K562 (cell line): ENCODE measurements around the gene PELI1. TPM values are rescaled to one million over a fixed set of nuclear protein-coding genes. Genes with fewer than 3 reads are reported as not detected.

ENCODE experiments used
- ATAC-seq: fragments of 200-7000 bp; cut with Tn5 transposase; 3 replicates; pipeline ENCODE4 v1.9.1; 2020; ENCODE audit warnings: moderate library complexity
- BruUV-seq: library from RNA; stranded (reverse); fragments of 400-500 nt; replicated peaks from 2 replicates; lab custom pipeline; 2021; lab: Mats Ljungman, UMichigan
- CTCF ChIA-PET: fragments of 300-600 bp; formaldehyde crosslinking; extraction: SDS; loops from one replicate; lab custom pipeline; 2021; ENCODE audit warnings: low intra/inter-chr PET ratio; lab: Yijun Ruan, JAX
- POLR2A ChIA-PET: fragments of 300-600, 350-650 bp; sonication (Branson Sonifier 250); formaldehyde crosslinking; extraction: SDS; loops from one replicate; lab custom pipeline; 2021; ENCODE audit warnings: antibody characterized with exemption, inconsistent platforms; lab: Yijun Ruan, JAX
- DNase-seq, 4 experiments: peaks; one replicate each; pipeline versions ENCODE4 v3.0.0 to v3.0.0-alpha.2; 2011 to 2018; ENCODE audit warnings: low spot score in 3 of 4, mixed read lengths in 3 of 4; ENCODE audit errors: extremely low read depth in 1 of 4
- FAIRE-seq: peaks from 2 replicates; lab custom pipeline; 2011; peaks lifted over from hg19 to GRCh38; lab: Jason Lieb, UNC
- H2AFZ ChIP-seq: 2 replicates; pipeline ENCODE4 v1.6.0; 2011; ENCODE audit warnings: low read depth, low read length, control low read depth, inconsistent platforms
- H3K27ac ChIP-seq: fragments of 200-600 bp; 3 replicates; pipeline ENCODE4 v1.8.0; 2011; ENCODE audit warnings: low read depth, mild to moderate bottlenecking, control low read depth, inconsistent platforms, low read length, moderate library complexity, mixed read lengths; ENCODE audit errors: extremely low read depth
- H3K27me3 ChIP-seq, 2 experiments: fragments of 300-600 bp in 1 of 2; 2 replicates in 1 of 2; 3 replicates in 1 of 2; pipeline versions ENCODE4 v1.6.0 to v1.8.0; 2011; ENCODE audit warnings: inconsistent platforms in 2 of 2, low read length in 2 of 2, mild to moderate bottlenecking in 1 of 2, mixed read lengths in 1 of 2, moderate library complexity in 1 of 2; ENCODE audit not compliant: control insufficient read depth in 2 of 2, insufficient read depth in 2 of 2
- H3K36me3 ChIP-seq: fragments of 300-600 bp; 3 replicates; pipeline ENCODE4 v1.8.0; 2011; ENCODE audit warnings: mild to moderate bottlenecking, low read length, inconsistent platforms; ENCODE audit not compliant: control insufficient read depth, insufficient read depth
- H3K4me1 ChIP-seq, 2 experiments: fragments of 200-600 bp in 1 of 2; replicated peaks in 1 of 2; 2 replicates in 1 of 2; 3 replicates in 1 of 2; pipeline versions ENCODE4 v1.5.1 to v1.8.0; 2011; ENCODE audit warnings: inconsistent platforms in 2 of 2, low read length in 2 of 2, mild to moderate bottlenecking in 1 of 2, mixed read lengths in 1 of 2, moderate library complexity in 1 of 2; ENCODE audit not compliant: control insufficient read depth in 2 of 2, insufficient read depth in 2 of 2
- H3K4me2 ChIP-seq: 2 replicates; pipeline ENCODE4 v1.6.1; 2011; ENCODE audit warnings: low read length, control low read depth, inconsistent platforms, mixed read lengths; ENCODE audit not compliant: insufficient read depth
- H3K4me3 ChIP-seq: fragments of 200-600 bp; sonication (generic), shearing (Covaris generic); 2 replicates; pipeline ENCODE4 v1.5.1; 2016; ENCODE audit warnings: control low read depth, inconsistent platforms
- H3K79me2 ChIP-seq: fragments of 200-600 bp; 3 replicates; pipeline ENCODE4 v1.8.0; 2011; ENCODE audit warnings: low read length, inconsistent platforms; ENCODE audit not compliant: control insufficient read depth, insufficient read depth
- H3K9ac ChIP-seq, 2 experiments: 2 replicates each; pipeline versions ENCODE4 v1.6.0 to v1.6.1; 2011; ENCODE audit warnings: low read depth in 2 of 2, low read length in 2 of 2, control low read depth in 1 of 2, inconsistent platforms in 1 of 2, mild to moderate bottlenecking in 1 of 2, mixed read lengths in 1 of 2; ENCODE audit not compliant: insufficient read depth in 1 of 2
- H3K9me1 ChIP-seq: one replicate; pipeline ENCODE4 v1.6.0; 2011; ENCODE audit warnings: inconsistent platforms, mild to moderate bottlenecking, low read length, moderate library complexity; ENCODE audit not compliant: control insufficient read depth, insufficient read depth
- H3K9me3 ChIP-seq: replicated peaks from 2 replicates; pipeline ENCODE4 v1.5.1; 2011; ENCODE audit warnings: low read depth, low read length, inconsistent platforms; ENCODE audit not compliant: control insufficient read depth, insufficient read depth
- H4K20me1 ChIP-seq: replicated peaks from 2 replicates; pipeline ENCODE4 v1.6.1; 2011; ENCODE audit warnings: low read length, inconsistent platforms, mixed read lengths; ENCODE audit not compliant: control insufficient read depth, insufficient read depth
- CHD4 ChIP-seq: fragments of 200-600 bp; sonication (generic); IDR thresholded peaks from 3 replicates; pipeline ENCODE4 v1.6.1; 2012; ENCODE audit warnings: low read depth, mild to moderate bottlenecking, mixed read lengths, low read length, inconsistent platforms; ENCODE audit not compliant: insufficient read depth, insufficient replicate concordance, poor library complexity, severe bottlenecking
- HDAC1 ChIP-seq, 2 experiments: fragments of 450-650 bp; IDR thresholded peaks; 2 replicates each; pipeline ENCODE4 v1.6.1; 2016 to 2017; ENCODE audit warnings: inconsistent platforms in 1 of 2, mild to moderate bottlenecking in 1 of 2, moderate library complexity in 1 of 2
- HSF4 ChIP-seq: fragments of 250-450 bp; sonication (Bioruptor Pico); IDR thresholded peaks from 2 replicates; pipeline ENCODE4 v2.1.2; 2022; ENCODE audit warnings: mild to moderate bottlenecking, moderate library complexity, borderline replicate concordance
- JUNB ChIP-seq: fragments of 450-650 bp; formaldehyde crosslinking; conservative IDR thresholded peaks from 2 replicates; pipeline ENCODE4 v1.4.0; 2020; ENCODE audit warnings: mild to moderate bottlenecking
- POLR2B ChIP-seq: fragments of 450-650 bp; IDR thresholded peaks from 2 replicates; pipeline ENCODE4 v1.6.1; 2018; ENCODE audit warnings: low read depth; ENCODE audit not compliant: partially characterized antibody
- RAD21 ChIP-seq, 2 experiments: fragments of 250-450 bp in 1 of 2; fragments of 450-650 bp in 1 of 2; sonication (Bioruptor Pico) in 1 of 2; formaldehyde crosslinking in 1 of 2; IDR thresholded peaks in 1 of 2; conservative IDR thresholded peaks in 1 of 2; 2 replicates each; pipeline versions ENCODE4 v1.4.0 to v1.8.0; 2020 to 2022; ENCODE audit warnings: mild to moderate bottlenecking in 2 of 2, moderate library complexity in 1 of 2
- RUNX1 ChIP-seq: sonication (generic); IDR thresholded peaks from 2 replicates; pipeline ENCODE4 v1.6.1; 2016; ENCODE audit warnings: antibody characterized with exemption, low read depth
- SMAD1 ChIP-seq: fragments of 150-350 bp; IDR thresholded peaks from 2 replicates; pipeline ENCODE4 v1.6.1; 2014; ENCODE audit warnings: low read length, low read depth; ENCODE audit not compliant: partially characterized antibody
- ZNF253 ChIP-seq: fragments of 250-450 bp; sonication (Bioruptor Pico); conservative IDR thresholded peaks from 2 replicates; pipeline ENCODE4 v1.6.1; 2021; ENCODE audit warnings: mild to moderate bottlenecking
- ZNF695 ChIP-seq: fragments of 450-650 bp; formaldehyde crosslinking; IDR thresholded peaks from 2 replicates; pipeline ENCODE4 v1.4.0; 2020; ENCODE audit warnings: mild to moderate bottlenecking, moderate library complexity
- WGBS: fragments of 100-300 bp; shearing (Covaris generic); methylation state at CpG from one replicate; pipeline ENCODE4 v1.1.6; 2016; ENCODE audit warnings: low coverage, mixed read lengths; ENCODE audit not compliant: insufficient coverage; ENCODE audit errors: missing lambda C conversion rate; 5-methylcytosine and 5-hydroxymethylcytosine counted together
- in situ Hi-C: fragments of 300-500 bp; cut with MboI; formaldehyde crosslinking; loops from 4 replicates; pipeline ENCODE4 v1.15.0; 2018; ENCODE audit warnings: inconsistent platforms, mixed read lengths
- intact Hi-C: fragments of 100-400 bp; cut with micrococcal nuclease; formaldehyde crosslinking; loops from 2 replicates; pipeline ENCODE4 v1.14.2; 2022
- polyA plus RNA-seq, 8 experiments: library from polyadenylated mRNA; depleted of rRNA in 4 of 8; stranded (reverse) in 5 of 8; unstranded in 3 of 8; fragments of >200 nt; fragmentation: Nextera tagmentation in 2 of 8; fragmentation: Illumina TruSeq in 1 of 8; extraction: Ambion mirVana in 2 of 8; extraction: Trizol in 1 of 8; gene quantifications; 2 replicates each; pipeline versions ENCODE4 v1.2.1 to v1.2.3, GENCODE V29; 2011 to 2014; ENCODE audit warnings: inconsistent platforms in 1 of 8, missing spikeins in 1 of 8
- total RNA-seq, 7 experiments: library from RNA; depleted of rRNA in 6 of 7; stranded (reverse); fragments of >200 nt in 6 of 7; fragmentation: Illumina TruSeq in 2 of 7; extraction: Trizol in 2 of 7; gene quantifications; 2 replicates each; pipeline versions ENCODE4 v1.2.1 to v1.2.3, GENCODE V29; 2011 to 2021; ENCODE audit warnings: low replicate concordance in 1 of 7
- TF ChIP-seq, protein P1 (sequence below): fragments of 250-450 bp; sonication (Bioruptor Pico); IDR thresholded peaks from 2 replicates; pipeline ENCODE4 v1.4.0; 2020; ENCODE audit warnings: mild to moderate bottlenecking, moderate library complexity, borderline replicate concordance
- TF ChIP-seq, protein P2 (sequence below): fragments of 250-450 bp; sonication (Bioruptor Pico); IDR thresholded peaks from 2 replicates; pipeline ENCODE4 v1.8.0; 2022; ENCODE audit warnings: moderate library complexity, mild to moderate bottlenecking, inconsistent platforms
- TF ChIP-seq, protein P3 (sequence below): fragments of 250-450 bp; sonication (Bioruptor Pico); IDR thresholded peaks from 2 replicates; pipeline ENCODE4 v1.4.0; 2020; ENCODE audit warnings: borderline replicate concordance

PELI1 gene
- total and polyA plus RNA-seq, 9 of the 15 experiments (the other 6 are each of a cell fraction or from before 2014, with no cell fraction given): 3.3 to 19.2 (median 12.5) TPM

DNA sequence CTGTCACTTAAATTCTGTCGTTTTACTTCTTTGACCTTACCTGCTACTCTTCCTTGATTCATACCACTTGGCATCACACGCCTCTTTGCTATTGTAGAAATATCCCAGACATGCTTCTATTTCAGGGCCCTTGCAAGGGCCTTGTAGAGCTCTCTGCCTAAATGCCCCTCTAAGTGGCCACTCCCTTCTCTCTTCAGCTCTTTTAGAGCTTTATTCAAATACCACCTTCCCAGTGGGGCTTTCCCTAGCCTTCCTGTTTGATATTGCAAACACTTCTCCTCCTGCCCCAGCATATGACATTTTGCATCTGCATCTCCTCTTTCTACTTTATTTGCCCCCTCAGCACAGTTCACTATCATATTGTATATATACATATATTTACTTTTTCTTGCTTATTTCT lies 54.0 kb downstream of the PELI1 start (continued):
- TF ChIP-seq CHD4 (no peak), HDAC1 (IDR thresholded peaks at IDR 0.05) (no peak), ZNF253 (no peak), SMAD1 (no peak), POLR2B (no peak)

DNA sequence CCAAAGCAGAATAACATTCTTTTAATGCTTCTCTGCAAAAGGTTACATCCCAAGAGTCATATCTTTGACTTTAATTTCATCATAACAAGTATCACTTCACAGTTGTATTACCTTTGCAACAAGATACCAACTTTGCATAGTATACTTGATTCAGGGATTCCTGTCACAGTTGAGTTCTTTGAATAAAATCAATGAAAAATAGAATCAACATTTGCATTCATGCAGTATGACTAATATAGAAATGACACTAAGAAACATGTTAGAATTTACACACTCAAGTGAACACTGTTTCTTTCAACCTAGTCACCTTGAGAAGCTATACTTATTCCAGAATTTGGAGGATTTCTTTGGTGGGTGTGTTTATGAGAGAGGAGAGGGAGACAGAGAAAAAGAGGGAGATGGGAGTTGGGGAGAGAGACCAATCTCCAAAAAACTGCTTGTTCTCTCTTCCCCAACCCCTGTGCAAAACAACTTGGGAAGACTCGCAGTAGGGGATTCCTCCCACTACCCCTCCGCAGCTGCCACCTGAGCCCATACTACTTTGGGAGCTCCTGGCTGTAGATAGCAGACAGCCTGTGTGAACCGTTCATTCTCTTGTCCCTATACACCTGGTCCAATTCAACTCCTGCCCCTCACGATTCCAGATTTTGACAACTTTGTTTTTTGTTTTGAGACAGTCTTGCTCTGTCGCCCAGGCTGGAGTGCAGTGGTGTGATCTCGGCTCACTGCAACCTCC lies 57.7 kb downstream of the PELI1 start:
- Histone ChIP-seq H3K4me2 (no peak overlapping the region), H3K9ac (no peak overlapping the region), H3K79me2 (no peaks in the 10 kb centered on the region), H3K9me1 (no peaks in the 10 kb centered on the region), H3K27me3 (no peaks in the 10 kb centered on the region), H3K4me3 (no peak overlapping the region), H3K36me3 (no peaks in the 10 kb centered on the region), H3K9me3 (no peaks in the 10 kb centered on the region), H3K4me1 (peaks cover 0 to 14% of the 10 kb centered on the region in 2 experiments; a peak in 3 of 5 replicates), H3K27ac (no peak overlapping the region), H2AFZ (no peak overlapping the region), H4K20me1 (no peaks in the 10 kb centered on the region)
- ATAC-seq: no peak
- DNase-seq: no peak
- CTCF ChIA-PET: no interaction called here
- no peak for FAIRE-seq
- POLR2A ChIA-PET: no interaction called here
- WGBS: 58% methylated on average over 6 of the region's 6 CpGs
- intact Hi-C loops: no loop called here
- in situ Hi-C loops: no loop called here
- BruUV-seq: no TSS peak
- TF ChIP-seq RAD21 (CRISPR knock-in tag; conservative IDR thresholded peaks at IDR 0.05 in 1 of 2, IDR thresholded peaks at IDR 0.05 in 1 of 2): no peak
- TF ChIP-seq, protein P1, sequence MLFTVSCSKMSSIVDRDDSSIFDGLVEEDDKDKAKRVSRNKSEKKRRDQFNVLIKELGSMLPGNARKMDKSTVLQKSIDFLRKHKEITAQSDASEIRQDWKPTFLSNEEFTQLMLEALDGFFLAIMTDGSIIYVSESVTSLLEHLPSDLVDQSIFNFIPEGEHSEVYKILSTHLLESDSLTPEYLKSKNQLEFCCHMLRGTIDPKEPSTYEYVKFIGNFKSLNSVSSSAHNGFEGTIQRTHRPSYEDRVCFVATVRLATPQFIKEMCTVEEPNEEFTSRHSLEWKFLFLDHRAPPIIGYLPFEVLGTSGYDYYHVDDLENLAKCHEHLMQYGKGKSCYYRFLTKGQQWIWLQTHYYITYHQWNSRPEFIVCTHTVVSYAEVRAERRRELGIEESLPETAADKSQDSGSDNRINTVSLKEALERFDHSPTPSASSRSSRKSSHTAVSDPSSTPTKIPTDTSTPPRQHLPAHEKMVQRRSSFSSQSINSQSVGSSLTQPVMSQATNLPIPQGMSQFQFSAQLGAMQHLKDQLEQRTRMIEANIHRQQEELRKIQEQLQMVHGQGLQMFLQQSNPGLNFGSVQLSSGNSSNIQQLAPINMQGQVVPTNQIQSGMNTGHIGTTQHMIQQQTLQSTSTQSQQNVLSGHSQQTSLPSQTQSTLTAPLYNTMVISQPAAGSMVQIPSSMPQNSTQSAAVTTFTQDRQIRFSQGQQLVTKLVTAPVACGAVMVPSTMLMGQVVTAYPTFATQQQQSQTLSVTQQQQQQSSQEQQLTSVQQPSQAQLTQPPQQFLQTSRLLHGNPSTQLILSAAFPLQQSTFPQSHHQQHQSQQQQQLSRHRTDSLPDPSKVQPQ: no peak
- TF ChIP-seq HSF4: no peak
- TF ChIP-seq, protein P2, sequence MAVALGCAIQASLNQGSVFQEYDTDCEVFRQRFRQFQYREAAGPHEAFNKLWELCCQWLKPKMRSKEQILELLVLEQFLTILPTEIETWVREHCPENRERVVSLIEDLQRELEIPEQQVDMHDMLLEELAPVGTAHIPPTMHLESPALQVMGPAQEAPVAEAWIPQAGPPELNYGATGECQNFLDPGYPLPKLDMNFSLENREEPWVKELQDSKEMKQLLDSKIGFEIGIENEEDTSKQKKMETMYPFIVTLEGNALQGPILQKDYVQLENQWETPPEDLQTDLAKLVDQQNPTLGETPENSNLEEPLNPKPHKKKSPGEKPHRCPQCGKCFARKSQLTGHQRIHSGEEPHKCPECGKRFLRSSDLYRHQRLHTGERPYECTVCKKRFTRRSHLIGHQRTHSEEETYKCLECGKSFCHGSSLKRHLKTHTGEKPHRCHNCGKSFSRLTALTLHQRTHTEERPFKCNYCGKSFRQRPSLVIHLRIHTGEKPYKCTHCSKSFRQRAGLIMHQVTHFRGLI: no peak
- TF ChIP-seq RUNX1: no peak
- no peak for TF ChIP-seq JUNB (CRISPR knock-in tag)
- TF ChIP-seq, protein P3, sequence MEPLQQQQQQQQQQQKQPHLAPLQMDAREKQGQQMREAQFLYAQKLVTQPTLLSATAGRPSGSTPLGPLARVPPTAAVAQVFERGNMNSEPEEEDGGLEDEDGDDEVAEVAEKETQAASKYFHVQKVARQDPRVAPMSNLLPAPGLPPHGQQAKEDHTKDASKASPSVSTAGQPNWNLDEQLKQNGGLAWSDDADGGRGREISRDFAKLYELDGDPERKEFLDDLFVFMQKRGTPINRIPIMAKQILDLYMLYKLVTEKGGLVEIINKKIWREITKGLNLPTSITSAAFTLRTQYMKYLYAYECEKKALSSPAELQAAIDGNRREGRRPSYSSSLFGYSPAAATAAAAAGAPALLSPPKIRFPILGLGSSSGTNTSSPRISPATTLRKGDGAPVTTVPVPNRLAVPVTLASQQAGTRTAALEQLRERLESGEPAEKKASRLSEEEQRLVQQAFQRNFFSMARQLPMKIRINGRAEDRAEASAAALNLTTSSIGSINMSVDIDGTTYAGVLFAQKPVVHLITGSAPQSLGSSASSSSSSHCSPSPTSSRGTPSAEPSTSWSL (CRISPR knock-in tag): no peak
- TF ChIP-seq ZNF695 (CRISPR knock-in tag): no peak
